Activated T-cell treated with anti-CD3 and anti-CD28 coated beads for 24 hours (primary cell): ENCODE results near the gene ZNF783.
"Not testable (repeated sequence)": the region's sequence is repeated elsewhere in the genome, so short reads cannot be mapped to it uniquely, and the experiment has no call there.

ENCODE experiments used
- DNase-seq: peaks from one replicate; pipeline ENCODE4 v3.0.0-alpha.2; 2020; ENCODE audit warnings: low read depth

Gene ZNF783

DNA sequence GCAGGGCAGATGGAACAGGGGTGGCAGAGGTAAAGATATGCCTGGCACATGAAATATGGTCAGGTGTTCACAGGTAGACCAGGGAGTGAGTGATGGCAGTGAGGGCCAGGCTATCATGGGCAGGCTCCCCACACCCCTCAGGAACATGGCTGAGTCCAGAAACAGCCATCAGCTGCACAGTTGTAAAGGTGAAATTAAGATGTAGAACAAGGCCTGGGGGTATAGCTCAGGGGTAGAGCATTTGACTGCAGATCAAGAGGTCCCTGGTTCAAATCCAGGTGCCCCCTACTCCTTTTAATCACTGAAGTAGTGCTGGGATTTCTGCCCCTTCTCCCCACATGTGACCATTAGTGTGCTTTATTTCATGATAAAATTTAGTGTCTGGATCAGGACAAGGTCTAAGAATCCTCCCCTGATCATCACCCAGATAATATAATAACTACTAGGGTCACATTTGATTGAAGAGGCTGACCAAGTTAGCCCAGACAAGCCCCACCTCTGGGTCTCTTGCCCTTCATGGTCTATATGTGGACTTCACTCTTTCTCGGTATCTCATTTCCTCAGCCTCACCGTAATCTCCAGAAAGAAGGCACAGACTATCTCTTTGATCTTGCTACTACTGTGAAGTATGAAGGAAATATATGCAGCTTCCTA is 69.0 kb downstream of the ZNF783 start:
- peak; percentile 7 for DNase-seq

DNA sequence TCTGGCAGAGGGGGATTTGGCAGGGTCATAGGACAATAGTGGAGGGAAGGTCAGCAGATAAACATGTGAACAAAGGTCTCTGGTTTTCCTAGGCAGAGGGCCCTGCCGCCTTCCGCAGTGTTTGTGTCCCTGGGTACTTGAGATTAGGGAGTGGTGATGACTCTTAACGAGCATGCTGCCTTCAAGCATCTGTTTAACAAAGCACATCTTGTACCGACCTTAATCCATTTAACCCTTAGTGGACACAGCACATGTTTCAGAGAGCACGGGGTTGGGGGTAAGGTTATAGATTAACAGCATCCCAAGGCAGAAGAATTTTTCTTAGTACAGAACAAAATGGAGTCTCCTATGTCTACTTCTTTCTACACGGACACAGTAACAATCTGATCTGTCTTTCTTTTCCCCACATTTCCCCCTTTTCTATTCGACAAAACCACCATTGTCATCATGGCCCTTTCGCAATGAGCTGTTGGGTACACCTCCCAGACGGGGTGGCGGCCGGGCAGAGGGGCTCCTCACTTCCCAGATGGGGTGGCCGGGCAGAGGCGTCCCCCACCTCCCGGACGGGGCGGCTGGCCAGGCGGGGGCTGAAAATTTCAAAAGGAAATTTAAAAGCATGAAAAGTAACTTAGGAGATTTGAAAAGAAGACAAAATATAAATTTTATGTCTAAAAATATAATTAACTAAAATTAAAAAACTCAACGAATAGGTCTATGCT is 70.8 kb downstream of the ZNF783 start:
- not testable (repeated sequence) for DNase-seq

DNA sequence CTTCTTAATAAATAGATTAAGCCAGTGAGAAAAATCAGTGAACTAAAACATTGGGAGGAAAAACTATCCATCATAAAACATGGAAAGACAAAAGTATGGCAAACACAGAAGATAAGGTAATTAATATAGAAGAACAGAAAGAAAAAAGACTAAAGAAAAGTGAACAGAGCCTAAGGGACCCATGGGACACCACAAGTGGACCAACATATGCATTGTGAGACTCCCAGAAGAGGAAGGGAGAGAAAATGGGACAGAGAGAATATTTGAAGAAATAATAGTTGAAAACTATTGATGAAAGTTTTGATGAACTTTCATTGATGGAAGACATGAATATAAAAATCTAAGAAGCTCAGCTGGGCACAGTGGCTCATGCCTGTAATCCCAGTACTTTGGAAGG is 71.3 kb downstream of the ZNF783 start:
- DNase-seq = no peak

DNA sequence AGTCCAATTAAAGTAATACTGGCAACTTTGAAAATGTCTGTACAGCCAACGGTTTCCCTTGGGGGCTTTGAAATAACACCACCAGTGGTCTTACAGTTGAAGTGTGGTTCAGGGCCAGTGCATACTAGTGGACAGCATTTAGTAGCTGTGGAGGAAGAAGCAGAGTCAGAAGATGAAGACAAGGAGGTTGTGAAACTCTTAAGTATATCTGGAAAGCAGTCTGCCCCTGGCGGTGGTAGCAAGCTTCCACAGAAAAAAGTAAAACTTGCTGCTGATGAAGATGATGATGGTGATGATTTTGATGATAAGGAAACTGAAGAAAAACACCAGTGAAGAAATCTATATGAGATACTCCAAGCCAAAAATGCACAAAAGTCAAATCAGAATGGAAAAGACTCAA is 72.2 kb downstream of the ZNF783 start:
- no peak for DNase-seq
